GM18505 (cell line): ENCODE measurements around the gene CYFIP1.

ENCODE experiments used
- ATAC-seq: cut with Tn5 transposase; IDR thresholded peaks from one replicate; pipeline ENCODE4 v1.9.1; 2021; ENCODE audit not compliant: unreplicated experiment
- POLR2A ChIP-seq: IDR thresholded peaks from 4 replicates; pipeline ENCODE4 v1.6.1; 2011; ENCODE audit warnings: borderline replicate concordance; ENCODE audit not compliant: insufficient read depth, insufficient read length; ENCODE audit errors: extremely low read depth

The CYFIP1 gene

DNA sequence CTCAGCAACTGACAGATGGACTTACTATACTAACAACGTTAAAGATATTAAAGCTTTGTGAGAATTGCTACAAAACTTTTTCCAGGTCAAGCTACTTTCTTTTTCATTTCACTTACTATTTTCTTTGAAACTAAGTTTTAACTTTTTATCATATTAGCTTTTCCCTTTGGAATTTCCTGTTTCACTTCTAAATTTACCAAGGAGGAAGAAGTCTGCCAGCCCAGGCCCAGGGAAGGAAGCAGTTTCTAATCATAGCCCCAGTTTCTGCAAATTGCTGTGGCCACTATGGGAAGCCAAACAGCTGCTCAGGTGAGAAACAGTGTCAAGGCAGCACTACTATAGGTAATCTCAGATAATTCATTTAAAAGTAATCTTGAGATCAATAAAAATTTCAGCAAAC lies 18.4 kb downstream of the CYFIP1 start:
- no peak for ATAC-seq

DNA sequence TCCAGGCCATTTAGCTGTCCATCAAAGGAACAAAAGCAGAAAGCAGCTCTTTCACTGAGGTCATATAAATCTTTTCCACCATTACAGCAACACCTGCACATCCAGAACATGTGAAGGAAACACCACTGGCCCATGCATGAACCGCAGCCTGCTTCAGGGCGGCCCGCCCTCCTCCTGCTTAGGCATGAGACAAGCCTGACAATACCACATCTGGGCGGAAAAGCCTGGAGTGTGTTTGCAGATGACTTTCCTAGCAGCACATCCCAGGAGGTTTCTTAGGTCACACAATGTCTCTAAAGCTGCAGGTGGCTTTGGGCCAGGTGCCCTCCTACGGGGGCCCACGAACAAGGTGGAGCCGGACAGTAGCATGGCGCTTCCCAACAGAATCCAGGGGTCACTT lies 19.6 kb downstream of the CYFIP1 start:
- no peak for TF ChIP-seq POLR2A
- ATAC-seq: no peak

More for the DNA sequence above, 18.4 kb downstream of the CYFIP1 start:
- no peak for TF ChIP-seq POLR2A

DNA sequence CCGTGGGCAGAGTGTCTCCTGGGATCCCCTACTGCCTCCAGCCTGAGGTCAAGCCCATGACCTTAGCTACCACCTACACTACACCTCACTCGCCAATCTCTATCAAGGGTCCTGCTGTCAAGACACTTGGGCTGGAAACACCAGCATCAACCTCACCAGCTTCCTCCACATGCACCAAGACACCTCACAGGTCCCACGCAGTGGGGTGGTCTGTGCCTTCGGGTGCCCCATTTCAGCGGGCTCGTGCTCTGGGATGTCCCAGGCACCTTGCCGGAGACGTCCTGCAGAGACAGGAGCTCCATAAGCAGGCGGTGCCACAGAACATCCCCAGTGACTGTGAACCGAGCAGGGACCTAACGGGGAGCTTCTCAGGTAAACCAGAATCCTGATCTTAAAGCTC lies 20.0 kb downstream of the CYFIP1 start:
- no peak for ATAC-seq

DNA sequence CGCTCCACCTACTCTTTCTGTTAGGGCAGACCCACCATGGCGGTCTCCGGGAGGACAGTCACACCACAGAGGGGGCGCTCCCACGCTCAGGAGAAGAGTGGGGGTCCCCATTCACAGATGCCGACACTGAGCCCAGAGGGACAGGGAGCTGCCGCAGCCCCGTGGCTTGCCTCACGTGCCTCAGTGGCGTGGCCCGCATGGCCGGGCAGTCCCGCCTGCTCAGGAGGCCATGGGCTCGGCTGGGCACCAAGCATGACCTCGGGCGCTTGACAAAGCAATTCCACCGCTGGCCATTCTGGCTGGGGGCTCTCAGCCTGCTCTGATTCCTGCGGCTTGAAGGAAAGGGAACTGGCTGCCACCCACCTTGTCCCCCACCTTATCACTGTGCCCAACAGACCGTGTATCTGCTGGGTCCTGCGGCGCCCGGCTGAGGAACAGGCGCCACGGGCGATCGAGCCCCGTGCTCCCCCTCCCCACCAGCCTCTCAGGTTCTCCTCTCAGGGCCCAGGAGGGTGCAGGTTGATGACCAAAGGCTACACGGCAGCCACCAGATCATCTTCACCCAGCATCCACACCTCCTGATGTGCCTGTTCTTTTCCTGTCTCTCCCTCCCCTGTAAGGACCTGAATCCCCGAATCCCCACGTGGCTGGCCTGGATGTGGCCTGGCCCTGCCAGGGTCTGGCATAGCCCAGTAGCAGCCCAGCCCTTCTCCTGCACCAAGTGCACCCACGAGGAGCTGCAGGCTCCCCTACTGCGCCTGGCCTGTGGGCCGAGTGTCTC lies 20.7 kb downstream of the CYFIP1 start:
- no peak for ATAC-seq

More for the DNA sequence above, 20.0 kb downstream of the CYFIP1 start:
- TF ChIP-seq POLR2A: no peak

DNA sequence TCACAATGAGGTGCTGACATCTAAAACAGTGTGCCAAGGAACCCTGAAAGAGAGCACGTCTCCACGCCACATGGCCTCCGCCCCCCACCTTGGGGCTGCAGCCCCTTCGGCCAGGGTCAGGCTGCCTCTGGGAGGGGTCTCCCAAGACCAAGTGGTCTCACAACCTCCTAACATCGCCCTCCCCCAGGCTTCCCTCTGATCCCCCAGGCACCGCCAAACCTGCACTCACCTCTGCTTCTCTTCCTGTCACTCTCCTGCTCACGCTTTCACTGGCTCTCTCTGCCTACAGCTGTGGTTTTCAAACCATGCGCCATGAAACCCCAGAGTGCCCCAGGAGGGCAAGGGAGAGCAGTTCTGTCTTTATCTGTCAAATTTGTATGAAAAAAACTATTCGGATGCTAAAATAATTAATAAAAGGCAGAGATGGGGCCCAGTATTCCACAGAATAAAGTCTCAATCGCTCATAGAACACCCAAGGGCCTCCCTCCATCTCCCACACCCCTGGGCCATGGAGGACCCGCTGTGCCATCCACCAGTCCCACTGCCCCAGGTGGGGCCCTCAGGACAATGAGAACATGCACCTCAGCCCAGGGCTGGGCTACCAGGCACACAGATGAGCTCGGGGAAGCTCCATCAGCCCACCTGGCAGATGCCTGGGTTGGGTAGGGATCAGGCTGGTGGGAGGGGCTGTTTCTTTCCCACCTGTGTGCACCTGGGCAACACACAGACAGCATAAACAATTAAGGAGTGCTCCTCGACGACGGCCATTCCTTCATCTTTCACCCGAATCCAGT lies 21.5 kb downstream of the CYFIP1 start:
- TF ChIP-seq POLR2A: no peak
- peak; percentile 67 for ATAC-seq

More for the DNA sequence above, 20.7 kb downstream of the CYFIP1 start:
- no peak for TF ChIP-seq POLR2A

DNA sequence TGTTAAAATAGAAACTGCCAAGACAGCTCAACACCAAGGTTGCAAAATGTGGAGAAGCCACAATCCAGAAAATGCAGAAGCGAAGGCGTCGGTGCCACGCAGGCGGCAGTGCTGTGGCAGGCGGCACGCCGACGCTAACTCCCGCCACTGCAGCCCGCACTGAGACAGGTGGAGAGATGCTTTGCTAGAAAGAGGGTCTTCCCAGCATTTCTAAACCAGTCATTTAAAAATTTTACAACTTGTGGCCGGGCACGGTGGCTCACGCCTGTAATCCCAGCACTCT lies 23.2 kb downstream of the CYFIP1 start:
- no peak for TF ChIP-seq POLR2A
- ATAC-seq: no peak

DNA sequence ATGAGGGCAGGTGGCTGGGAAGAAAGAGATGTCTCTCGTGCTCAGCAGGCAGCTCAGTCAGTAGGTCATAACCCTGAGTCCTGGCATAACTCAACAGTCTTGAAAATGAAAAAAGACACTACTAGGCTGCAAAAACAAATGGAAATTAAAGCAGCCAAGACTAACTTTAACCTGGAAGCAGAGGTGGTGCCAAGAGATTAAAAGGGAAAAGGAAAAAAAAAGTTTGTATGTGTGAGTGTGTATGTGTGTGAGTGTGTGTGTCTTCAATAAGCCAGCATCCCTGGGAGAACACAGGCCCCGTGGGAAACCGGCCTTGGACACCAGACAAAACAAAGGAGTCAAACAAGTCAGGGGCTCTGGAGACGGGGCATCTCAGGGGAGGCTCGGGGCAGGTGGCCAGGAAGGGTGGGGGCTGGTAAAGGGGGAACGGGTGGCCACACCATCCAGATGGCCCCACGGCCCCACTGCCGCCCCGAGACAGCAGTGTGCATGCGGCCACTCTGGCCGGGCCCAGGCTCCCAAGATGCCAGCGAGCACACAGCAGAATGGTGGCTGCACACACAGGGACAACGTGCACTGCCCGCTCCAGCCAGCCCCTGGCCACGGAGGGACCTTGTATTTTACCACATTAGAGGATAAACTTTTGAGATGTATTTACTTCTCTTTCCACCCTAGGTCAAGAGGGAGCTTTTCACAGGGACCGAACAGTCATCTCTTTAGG lies 23.8 kb downstream of the CYFIP1 start:
- no peak for TF ChIP-seq POLR2A
- no peak for ATAC-seq

DNA sequence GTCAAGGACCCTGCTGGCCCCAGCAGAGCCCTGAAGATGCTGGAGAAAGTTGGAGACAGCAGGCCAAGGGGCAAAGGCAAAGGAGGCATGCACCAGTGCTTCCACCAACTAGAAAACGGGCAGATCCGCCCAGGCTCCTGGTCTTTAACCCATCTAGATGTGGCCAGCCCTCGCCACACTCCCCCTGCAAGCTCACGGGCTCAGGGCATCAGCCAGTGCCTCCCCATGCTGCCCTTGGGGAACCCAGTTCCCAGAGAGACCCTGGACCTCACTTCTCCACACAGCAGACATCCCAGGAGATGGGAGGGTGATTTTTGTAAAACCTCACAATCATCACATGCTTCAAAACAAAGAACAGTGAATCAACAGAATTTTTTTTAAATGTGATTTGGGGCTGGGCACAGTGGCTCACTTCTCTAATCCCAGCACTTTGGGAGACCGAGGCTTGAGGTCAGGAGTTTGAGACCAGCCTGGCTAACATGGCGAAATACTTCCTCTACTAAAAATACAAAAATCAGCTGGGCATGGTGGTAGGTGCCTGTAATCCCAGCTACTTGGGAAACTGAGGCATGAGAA lies 24.5 kb downstream of the CYFIP1 start:
- TF ChIP-seq POLR2A: no peak
- ATAC-seq: no peak

DNA sequence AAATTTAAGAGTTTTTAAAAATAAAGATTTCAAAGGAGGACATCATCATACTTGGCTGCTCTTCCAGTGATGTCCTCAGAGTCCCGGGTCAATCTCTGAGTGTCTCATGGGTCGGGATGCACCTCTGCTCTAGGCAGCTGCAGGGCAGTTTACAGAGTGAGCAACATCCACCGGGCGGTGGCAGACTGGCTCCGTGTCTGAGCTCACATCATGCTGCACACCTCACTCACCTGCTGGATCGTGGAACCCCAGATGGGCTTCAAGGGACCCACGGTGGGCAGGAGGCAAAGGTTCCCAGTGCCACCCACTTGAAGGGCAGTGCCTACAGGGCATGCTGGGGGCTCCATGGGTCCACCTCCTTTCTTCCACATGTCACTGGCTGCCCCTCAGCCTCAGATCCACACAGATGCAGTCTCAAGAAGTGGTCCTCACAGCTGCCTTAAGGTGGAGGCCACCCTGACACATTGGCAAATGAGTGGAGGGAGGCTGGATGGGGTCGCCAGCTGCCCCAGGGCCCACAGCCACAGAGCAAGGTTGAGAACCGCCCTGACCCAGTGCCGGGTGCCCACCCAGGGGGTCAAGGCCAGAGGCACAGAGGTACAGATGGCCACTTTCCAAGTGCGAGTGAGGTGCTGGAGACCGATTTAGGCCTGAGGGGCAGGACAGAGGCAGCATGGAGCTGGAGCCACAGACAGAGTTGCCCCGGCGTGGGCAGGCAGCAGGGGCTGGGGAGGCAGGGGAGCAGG lies 25.2 kb downstream of the CYFIP1 start:
- ATAC-seq: no peak
- no peak for TF ChIP-seq POLR2A

DNA sequence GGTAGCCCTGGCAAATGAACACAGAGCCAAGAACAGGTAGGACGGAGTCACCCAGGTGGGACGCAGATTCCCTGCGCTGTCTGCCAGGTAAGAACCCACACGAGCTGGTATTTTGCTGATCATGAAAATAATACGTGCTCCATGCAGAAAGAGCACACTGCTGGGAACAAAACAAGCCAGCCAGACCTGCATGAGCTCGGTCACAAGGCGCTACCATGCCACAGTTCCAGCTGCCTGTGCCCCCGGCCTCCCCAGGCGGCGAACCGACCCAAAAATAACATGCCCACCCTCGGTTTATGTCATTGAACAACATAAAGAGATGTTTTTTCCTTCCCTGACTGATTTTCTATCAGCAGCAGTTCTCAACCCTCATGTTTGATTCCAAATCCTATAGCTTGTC lies 25.8 kb downstream of the CYFIP1 start:
- TF ChIP-seq POLR2A: no peak
- ATAC-seq: no peak

DNA sequence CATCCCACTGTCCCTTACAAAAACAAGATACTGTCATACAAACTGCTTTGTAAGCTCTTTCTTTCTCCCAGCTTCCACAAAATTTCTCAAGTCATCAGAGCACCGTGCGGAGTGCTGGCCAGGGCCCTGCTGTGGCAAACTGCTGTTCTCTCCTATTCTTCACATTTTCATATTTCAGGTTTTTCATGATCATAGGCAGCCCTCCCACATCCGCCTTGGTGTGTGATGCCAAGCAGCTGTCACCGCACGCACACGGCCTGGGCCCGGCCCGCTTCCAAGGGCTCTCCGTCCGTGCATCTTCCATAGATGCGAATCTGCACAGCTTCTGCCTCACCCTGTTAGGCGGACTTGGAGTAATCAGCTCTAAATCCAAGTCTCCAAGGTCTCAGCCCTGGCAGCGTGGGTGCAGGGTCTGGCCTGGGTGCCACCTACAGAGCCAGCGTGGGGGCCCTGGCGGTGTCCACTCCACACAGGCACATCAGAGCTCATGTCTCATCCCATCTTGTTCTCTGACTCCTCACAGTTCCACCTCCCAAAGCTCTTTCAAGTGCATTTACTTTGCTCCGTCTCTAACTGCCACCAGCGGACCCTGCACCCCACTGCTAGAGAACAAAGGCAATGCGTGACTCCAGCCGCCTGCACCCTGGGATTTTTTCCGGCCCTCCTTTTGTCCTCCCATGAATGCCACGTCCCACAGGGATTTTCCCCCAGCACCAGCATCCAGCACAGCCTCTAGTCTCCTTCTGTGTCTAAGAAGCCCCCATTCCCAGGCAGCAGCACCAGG lies 27.2 kb downstream of the CYFIP1 start:
- ATAC-seq: no peak
- TF ChIP-seq POLR2A: no peak
